Omental fat pad (tissue), 4 donors: ENCODE data around the gene PGBD5. TPM values are rescaled to one million over a fixed set of nuclear protein-coding genes. Genes with fewer than 3 reads are reported as not detected.

Source experiments
- ATAC-seq: fragments of 150-250 bp; one replicate; pipeline ENCODE4 v1.9.1; 2016; ENCODE audit warnings: mild to moderate bottlenecking, moderate library complexity; ENCODE audit not compliant: low FRiP score
- DNase-seq: peaks from one replicate; pipeline ENCODE4 v3.0.0-alpha.2; 2019; ENCODE audit warnings: low spot score
- CTCF ChIP-seq, 3 donors: fragments of 450-650 bp; IDR thresholded peaks; one replicate each; pipeline ENCODE4 v1.5.1; 2016 to 2017; ENCODE audit warnings: antibody characterized with exemption in 3 of 3, mild to moderate bottlenecking in 3 of 3, moderate library complexity in 2 of 3
- total RNA-seq, 4 donors: library from RNA; depleted of rRNA; stranded (reverse); fragments of >200 nt; gene quantifications; one replicate each; pipeline ENCODE4 v1.1.0, GENCODE V29; 2016

PGBD5 gene
- total RNA-seq, 4 donors from 2014 or later: 0.37 to 1.4 (median 0.60) TPM; not detected in 1

GRCh38 chr1:230266456-230266855 lies 159.7 kb downstream of the PGBD5 start:
- no peak for TF ChIP-seq CTCF (IDR thresholded peaks at IDR 0.05)
- no peak for DNase-seq
- ATAC-seq: no peak

- DNase-seq (no peak), ATAC-seq (no peak)
- no peak for TF ChIP-seq CTCF (IDR thresholded peaks at IDR 0.05)
These were observed 160.7 kb downstream of the PGBD5 start for GRCh38 chr1:230265200-230266115.

Other genes with a start within 250 kb of the PGBD5 start
- gene COG2, start 216.1 kb upstream of the PGBD5 start, total RNA-seq: 10 to 100 TPM; 17.2 to 25.2 (median 22.9) TPM